GM21528 (cell line): ENCODE data around the gene PNMA8B.
"Not testable (repeated sequence)": the region's sequence is repeated elsewhere in the genome, so short reads cannot be mapped to it uniquely, and the experiment has no call there.

Source experiments
- ATAC-seq: cut with Tn5 transposase; IDR thresholded peaks from one replicate; pipeline ENCODE4 v1.9.1; 2021; ENCODE audit warnings: mild to moderate bottlenecking, moderate library complexity; ENCODE audit not compliant: unreplicated experiment, low FRiP score

PNMA8B gene

DNA sequence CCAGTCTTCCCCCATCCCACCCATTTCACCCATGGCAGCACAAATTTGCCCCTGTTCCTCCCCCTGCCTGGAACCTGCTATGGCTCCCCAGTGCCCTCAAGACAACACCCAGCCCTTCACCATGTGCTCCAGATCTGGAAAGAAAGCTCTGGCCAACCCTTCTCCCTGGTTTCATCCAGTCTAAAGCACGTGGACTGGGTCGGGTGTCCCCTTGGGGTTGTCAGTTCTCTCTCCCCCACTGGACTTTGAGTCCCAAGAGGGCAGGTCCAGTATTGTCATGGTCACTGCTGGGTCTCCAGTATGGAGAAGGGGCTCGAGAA is 19.6 kb upstream of the PNMA8B start:
- no peak for ATAC-seq

- no peak for ATAC-seq
Measured at GRCh38 chr19:46514589-46515289, 19.1 kb upstream of the PNMA8B start.

DNA sequence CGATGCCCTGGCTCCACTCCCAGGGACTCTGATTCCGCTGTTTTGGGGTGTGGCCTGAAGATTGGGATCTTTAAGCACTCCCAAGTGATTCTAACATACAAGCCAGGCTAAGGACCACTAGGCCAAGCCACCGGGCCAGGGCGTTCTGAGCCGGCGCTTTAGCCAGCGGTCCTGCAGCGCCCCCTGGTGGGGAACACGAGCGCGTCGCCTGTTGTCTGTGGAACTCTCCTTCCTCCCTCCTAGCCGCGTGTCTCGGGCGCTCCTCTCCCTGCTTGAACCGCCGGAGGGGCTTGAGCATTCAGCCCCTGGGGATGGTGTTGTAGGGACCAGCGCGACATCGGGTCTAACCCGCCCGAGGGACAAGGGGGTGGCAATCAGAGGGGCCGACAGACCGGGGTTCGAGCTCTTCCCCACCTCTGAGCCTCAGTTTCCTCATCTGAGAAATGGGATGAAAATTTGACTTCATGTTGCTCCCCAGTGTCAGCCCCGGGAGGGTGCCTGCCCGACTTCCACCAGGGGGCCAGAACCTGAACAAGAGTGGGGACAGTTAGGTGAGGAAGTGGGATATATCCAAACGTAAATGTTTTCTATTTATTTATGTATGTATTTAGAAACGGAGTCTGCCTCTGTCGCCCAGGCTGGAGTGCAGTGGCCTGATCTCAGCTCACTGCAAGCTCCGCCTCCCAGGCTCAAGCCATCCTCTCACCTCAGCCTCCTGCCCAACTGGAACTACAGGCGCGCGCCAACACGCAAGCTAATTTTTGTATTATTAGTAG is 18.0 kb upstream of the PNMA8B start:
- no peak for ATAC-seq

DNA sequence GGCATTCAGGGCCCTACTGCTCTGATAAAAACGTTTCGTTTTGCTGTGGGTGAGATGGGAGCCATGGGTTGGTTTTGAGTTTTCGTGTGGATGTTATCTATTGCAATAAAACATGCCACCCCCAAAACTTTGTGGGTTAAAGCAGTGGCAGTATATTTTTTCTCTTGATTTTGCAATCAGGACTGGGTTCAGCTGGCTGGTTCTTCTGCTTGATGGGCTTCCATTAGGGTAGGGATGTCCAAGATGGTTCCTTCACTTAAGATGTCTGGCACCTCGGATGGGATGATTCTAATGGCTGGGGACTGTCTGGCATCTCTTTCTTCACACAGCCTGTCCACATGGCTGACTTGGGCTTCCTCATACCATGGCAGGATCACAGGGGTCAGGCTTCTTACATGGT is 15.6 kb upstream of the PNMA8B start:
- ATAC-seq: no peak

- no peak for ATAC-seq
Measured at GRCh38 chr19:46508206-46508605, 12.5 kb upstream of the PNMA8B start.

DNA sequence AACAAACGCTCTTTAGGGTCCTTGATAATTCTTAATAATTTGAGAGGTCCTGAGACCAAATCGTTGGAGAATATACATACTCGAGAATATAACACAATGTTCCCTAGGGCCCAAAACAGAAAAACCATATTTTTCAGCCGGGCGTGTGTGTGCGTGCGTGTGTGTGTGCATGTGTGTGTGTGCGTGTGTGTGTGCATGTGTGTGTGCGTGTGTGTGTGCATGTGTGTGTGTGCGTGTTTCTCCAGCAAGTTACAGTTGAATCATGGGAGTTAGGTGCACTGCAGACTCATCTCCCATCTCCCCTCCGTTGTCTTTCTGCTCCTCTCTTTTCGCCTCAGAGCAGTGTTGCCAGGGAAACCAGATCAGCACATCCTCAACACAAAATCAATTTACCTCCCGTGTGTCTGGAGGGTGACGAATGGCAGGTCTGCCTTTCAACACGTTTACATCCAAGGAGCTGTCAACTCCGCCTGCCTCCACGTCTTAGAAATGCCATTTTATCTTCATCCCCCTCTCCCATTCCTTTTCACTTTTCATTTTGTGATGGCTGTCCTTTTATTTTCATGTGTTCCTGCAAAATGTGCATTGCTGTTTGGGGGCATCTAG is 8.3 kb upstream of the PNMA8B start:
- no peak for ATAC-seq

GRCh38 chr19:46502891-46503290 is 7.2 kb upstream of the PNMA8B start:
- ATAC-seq: no peak

DNA sequence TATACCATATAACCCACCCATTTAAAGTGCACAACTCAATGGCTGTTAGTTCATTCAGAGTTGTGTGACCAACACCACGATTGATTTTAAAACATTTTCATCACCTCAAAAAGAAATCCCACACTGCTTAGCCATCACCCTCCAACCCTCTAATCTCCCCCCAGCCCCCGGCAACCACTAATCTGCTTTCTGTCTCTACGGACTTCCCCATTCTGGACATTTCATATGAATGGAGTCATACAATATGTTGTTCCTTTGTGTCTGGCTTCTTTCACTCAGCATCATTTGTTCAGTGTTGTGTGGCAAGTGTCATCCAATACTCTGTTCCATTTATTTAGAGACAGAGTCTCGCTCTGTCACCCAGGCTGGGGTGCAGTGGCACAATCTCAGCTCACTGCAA is 4.0 kb upstream of the PNMA8B start:
- ATAC-seq: no peak

GRCh38 chr19:46497773-46498172 is 2.1 kb upstream of the PNMA8B start:
- no peak for ATAC-seq

DNA sequence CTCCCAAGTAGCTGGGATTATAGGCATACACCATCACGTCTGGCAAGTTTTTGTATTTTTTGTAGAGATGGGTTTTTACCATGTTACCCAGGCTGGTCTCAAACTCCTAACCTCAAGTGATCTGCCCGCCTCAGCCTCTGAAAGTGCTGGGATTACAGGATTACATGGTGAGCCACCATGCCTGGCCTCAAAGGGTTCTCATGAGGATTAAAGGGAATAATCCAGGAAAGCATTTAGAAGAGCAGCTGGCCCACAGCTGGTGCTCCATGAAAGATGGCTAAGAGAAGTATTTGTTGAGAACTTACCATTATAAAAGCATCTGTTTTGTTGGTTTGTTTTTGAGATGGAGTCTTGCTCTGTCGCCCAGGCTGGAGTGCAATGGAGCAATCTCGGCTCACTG is 1.2 kb upstream of the PNMA8B start:
- not testable (repeated sequence) for ATAC-seq

GRCh38 chr19:46496304-46496703 is 637 bp upstream of the PNMA8B start:
- ATAC-seq: no peak

- no peak for ATAC-seq
Measured at GRCh38 chr19:46494941-46495785, 504 bp downstream of the PNMA8B start.

DNA sequence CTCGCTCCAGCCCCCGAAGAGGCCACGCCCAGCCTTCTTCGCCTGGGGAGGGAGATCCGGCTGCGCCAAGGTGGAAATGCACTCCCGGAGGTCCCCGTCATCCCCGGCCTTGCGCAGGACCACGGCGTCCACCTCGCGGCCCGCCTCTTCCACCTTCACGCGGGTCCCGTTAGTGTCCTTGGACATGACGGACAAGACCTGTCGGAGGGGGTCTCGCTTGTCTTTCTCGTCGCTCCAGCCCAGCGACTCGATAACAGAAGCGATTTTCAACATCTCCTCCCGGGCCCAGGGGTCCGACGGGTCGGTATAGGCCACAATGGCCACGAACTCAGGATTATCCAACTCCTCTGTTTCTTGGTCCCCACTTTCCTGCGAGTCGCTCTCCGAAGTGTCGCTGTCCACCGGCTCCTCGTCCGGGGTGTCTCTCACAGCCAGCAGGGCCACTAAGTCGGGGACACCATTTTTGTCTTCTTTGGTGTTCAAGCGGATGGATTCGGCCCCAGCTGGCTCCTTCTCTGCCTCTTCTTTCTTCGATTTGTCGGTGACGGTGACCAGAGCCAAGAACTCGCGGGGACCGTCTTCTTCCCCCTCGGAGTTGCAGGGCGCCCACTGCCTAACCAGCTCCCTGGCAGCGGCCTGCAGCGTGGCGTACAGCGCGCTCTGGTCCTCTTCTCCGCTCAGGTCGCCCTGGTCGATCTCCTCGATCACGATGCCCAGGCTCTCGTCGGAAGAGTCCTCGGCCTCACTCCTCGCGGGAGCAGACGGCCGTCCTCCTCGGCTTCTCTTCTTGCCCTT is 1.3 kb downstream of the PNMA8B start:
- no peak for ATAC-seq

DNA sequence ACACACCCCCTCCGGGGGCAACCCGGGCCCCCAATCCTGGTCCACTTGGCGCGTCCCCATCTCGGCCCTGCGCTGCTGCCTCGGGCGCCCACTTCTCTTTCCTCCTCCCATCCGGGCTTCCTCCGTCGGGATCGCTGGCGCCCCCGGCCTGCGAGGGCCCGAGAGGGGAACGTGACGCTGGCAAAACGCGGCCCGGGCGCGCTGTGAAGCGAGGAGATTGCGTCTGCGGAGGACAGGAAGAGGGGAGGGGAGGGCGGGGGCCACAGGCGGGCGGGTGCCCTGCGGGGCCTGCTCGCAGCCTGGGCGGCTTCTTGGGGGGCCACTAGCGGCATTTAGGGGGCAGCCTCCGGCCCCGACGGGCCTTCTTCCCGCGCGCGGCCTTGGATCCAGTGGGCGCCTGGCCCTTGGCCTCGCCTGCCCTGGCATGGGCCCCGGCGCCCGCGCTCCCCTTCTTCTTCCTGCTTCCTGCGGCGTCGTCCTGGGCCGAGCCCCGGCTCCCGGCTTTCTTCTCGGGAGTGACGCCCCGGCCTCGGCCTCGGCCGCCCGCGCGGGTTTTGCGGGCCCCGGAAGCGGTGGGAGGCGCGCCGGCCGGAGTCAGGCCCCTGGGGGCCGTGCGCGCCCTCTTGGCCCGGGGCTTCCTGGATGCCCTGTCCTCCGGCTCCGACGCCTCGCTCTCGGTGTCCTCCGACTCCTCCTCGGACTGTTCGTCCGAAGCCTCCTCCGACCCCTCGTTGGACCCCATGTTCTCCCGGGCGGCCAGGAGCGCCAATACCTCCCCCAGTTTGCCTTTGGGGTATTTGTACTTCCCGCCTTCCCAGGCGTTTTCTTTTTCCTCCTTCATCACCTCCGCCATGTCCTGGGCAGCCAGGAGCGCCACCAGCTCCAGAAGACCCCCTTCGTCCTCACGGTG is 2.2 kb downstream of the PNMA8B start:
- ATAC-seq: no peak

GRCh38 chr19:46492841-46493235 is 2.8 kb downstream of the PNMA8B start:
- no peak for ATAC-seq

DNA sequence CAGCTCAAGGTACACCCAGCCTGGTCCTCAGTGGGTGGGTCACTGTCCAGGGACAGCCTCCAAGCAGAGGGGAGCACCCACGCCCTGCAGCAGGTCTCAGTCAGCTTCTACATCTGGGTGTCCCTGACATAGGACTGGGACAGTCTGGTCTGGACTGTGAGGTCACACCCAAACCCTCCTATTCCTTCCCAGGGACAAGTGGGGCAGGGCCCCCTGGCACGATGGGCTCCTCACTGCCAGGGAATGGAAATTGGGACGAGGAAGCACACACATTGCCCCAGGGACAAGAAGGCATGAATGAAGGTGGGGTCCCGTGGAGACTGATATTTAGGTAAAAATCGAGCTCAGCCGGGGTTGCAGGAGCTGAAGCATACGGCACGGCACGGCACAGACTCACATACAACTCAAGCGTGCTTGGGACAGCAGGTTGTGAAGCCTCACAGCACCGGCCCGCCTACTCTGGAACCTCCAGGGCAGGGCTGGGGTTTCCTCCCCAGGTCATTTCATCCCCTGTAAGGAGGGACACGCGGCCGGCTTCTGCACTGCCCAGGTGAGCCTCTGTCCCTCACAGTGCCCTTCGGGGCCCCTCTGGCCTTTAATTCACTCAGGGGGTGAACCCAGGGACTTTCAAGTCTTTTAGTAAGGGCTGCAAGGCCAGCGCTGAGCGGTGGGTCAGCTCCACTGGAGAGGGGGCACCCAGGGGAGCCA is 3.5 kb downstream of the PNMA8B start:
- ATAC-seq: no peak

GRCh38 chr19:46490774-46491173 is 4.9 kb downstream of the PNMA8B start:
- no peak for ATAC-seq

DNA sequence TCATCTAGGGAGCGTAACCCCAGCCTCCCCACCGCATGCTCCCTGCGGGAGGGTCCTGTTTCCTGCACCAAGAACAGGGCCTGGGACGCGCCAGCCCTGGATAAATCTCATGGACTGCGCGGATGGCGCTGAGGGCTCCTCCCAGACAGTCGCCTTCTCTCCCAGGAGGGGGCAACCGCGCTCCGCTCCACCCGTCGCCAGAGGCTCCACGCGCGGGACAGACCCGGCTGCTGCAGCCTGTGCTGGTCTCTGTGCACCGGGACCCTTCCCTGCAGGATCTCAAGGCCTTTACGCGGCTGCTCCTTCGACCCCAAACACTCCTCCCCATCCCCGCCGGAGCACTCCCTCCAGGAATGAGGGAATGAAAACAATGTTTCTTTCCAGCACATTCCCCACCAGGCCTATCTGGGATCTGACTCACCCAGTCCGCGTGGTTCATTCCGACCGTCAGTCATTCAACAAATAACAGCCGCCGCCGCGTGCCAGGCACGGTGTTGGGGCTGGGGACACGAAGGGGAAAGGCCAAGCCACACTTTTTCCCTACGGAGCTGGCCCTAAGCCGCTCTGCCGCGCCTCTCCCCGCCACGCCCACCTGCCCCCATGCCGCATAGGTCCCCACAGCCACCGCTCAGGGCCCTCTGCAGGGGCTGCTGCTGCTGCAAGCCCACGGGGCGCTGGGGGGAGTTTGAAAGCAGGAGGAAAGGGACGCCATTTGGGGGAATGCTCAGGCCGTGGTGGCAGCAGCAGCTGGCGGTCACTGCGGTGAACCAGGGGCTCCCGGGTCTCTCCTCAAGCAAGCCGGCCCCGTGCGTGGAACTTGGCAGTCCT is 6.0 kb downstream of the PNMA8B start:
- ATAC-seq: no peak
